OCI-LY1 (cell line): ENCODE results near the gene CREB5.
"Not testable (repeated sequence)": the region's sequence is repeated elsewhere in the genome, so short reads cannot be mapped to it uniquely, and the experiment has no call there.

Source experiments
- H2AFZ ChIP-seq: fragments of 200-600 bp; sonication (generic), shearing (Covaris generic); 2 replicates; pipeline ENCODE4 v1.6.0; 2014; ENCODE audit warnings: antibody characterized with exemption, mild to moderate bottlenecking, low read length
- H3F3A ChIP-seq: fragments of 200-600 bp; sonication (generic), shearing (Covaris generic); 2 replicates; pipeline ENCODE4 v1.6.0; 2014; ENCODE audit warnings: mild to moderate bottlenecking, antibody characterized with exemption, low read length, moderate library complexity; ENCODE audit not compliant: insufficient read depth
- H3K27ac ChIP-seq: fragments of 200-600 bp; sonication (generic); 2 replicates; pipeline ENCODE4 v1.5.1; 2014; ENCODE audit warnings: low read length, mixed run types, mild to moderate bottlenecking, low read depth; ENCODE audit not compliant: poor library complexity, severe bottlenecking
- H3K27me3 ChIP-seq: fragments of 200-600 bp; sonication (generic); 2 replicates; pipeline ENCODE4 v1.6.0; 2014; ENCODE audit warnings: antibody characterized with exemption, mild to moderate bottlenecking, low read length, moderate library complexity; ENCODE audit not compliant: insufficient read depth
- H3K36me3 ChIP-seq: fragments of 200-600 bp; sonication (generic); 2 replicates; pipeline ENCODE4 v1.6.1; 2014; ENCODE audit warnings: mild to moderate bottlenecking, antibody characterized with exemption, low read length, moderate library complexity, mixed read lengths; ENCODE audit not compliant: insufficient read depth
- H3K4me1 ChIP-seq: fragments of 200-600 bp; sonication (generic); 2 replicates; pipeline ENCODE4 v1.5.1; 2014; ENCODE audit warnings: mild to moderate bottlenecking, low read length, moderate library complexity; ENCODE audit not compliant: insufficient read depth, severe bottlenecking
- H3K4me2 ChIP-seq: fragments of 200-600 bp; sonication (generic), shearing (Covaris generic); 2 replicates; pipeline ENCODE4 v1.6.1; 2014; ENCODE audit warnings: low read length
- H3K4me3 ChIP-seq: fragments of 200-600 bp; sonication (generic); 2 replicates; pipeline ENCODE4 v1.5.1; 2014; ENCODE audit warnings: low read length, low read depth, mild to moderate bottlenecking, mixed read lengths; ENCODE audit not compliant: poor library complexity, severe bottlenecking
- H3K79me2 ChIP-seq: fragments of 200-600 bp; shearing (Covaris generic); 2 replicates; pipeline ENCODE4 v1.6.1; 2016; ENCODE audit warnings: mixed run types, low read length, mixed read lengths; ENCODE audit not compliant: insufficient read depth
- H3K9ac ChIP-seq: fragments of 200-600 bp; sonication (generic), shearing (Covaris generic); 2 replicates; pipeline ENCODE4 v1.6.1; 2014; ENCODE audit warnings: mild to moderate bottlenecking, low read length, mixed read lengths
- H3K9me2 ChIP-seq: fragments of 200-600 bp; sonication (generic), shearing (Covaris generic); 2 replicates; pipeline ENCODE4 v1.6.1; 2014; ENCODE audit warnings: low read depth, mild to moderate bottlenecking, low read length, mixed read lengths
- H3K9me3 ChIP-seq: fragments of 200-600 bp; shearing (Covaris generic); 2 replicates; pipeline ENCODE4 v1.6.1; 2014; ENCODE audit warnings: low read length, mixed read lengths
- H4K20me1 ChIP-seq: fragments of 200-600 bp; sonication (generic), shearing (Covaris generic); 2 replicates; pipeline ENCODE4 v1.6.0; 2016; ENCODE audit warnings: mild to moderate bottlenecking, low read length; ENCODE audit not compliant: insufficient read depth
- CTCF ChIP-seq: fragments of 200-600 bp; sonication (generic), shearing (Covaris generic); IDR thresholded peaks from 2 replicates; pipeline ENCODE4 v1.5.1; 2017; ENCODE audit warnings: mild to moderate bottlenecking, antibody characterized with exemption, low read length, moderate library complexity, mixed read lengths
- EZH2 ChIP-seq: fragments of 200-600 bp; sonication (generic), shearing (Covaris generic); IDR thresholded peaks from 2 replicates; pipeline ENCODE4 v1.8.0; 2017; ENCODE audit warnings: borderline replicate concordance, mixed run types, mild to moderate bottlenecking, antibody characterized with exemption, low read length, moderate library complexity, mixed read lengths

The CREB5 gene

GRCh38 chr7:28823582-28823981, 411.3 kb downstream of the CREB5 start:
- Histone ChIP-seq H3K4me3 (no peak overlapping the region), H4K20me1 (no peaks in the 10 kb centered on the region), H3K27me3 (no peaks in the 10 kb centered on the region), H3K27ac (no peak overlapping the region), H3K36me3 (peaks cover 35% of the 10 kb centered on the region), H3K4me1 (no peaks in the 10 kb centered on the region), H3K4me2 (no peak overlapping the region), H3K9me3 (no peaks in the 10 kb centered on the region), H2AFZ (no peak overlapping the region), H3F3A (no peaks in the 10 kb centered on the region), H3K79me2 (no peaks in the 10 kb centered on the region), H3K9me2 (no peaks in the 10 kb centered on the region), H3K9ac (no peak overlapping the region)
- no peak for TF ChIP-seq EZH2
- no peak for TF ChIP-seq CTCF

- H3K9me3 ChIP-seq, H3K9me2 ChIP-seq, H3K9ac ChIP-seq, H3K27me3 ChIP-seq, H2AFZ ChIP-seq, H3K4me1 ChIP-seq, H3K27ac ChIP-seq, H3F3A ChIP-seq, H3K4me2 ChIP-seq, H4K20me1 ChIP-seq, H3K79me2 ChIP-seq, H3K4me3 ChIP-seq: not testable (repeated sequence)
- peaks cover 17% of the 10 kb centered on the region for H3K36me3 ChIP-seq
These were observed 413.6 kb downstream of the CREB5 start for GRCh38 chr7:28825817-28826448.

GRCh38 chr7:28830846-28831245, 418.5 kb downstream of the CREB5 start:
- Histone ChIP-seq H4K20me1 (no peaks in the 10 kb centered on the region), H2AFZ (no peak overlapping the region), H3K27me3 (no peaks in the 10 kb centered on the region), H3K9me3 (no peaks in the 10 kb centered on the region), H3K9me2 (no peaks in the 10 kb centered on the region), H3K9ac (no peak overlapping the region), H3K36me3 (no peaks in the 10 kb centered on the region), H3K79me2 (no peaks in the 10 kb centered on the region), H3K4me1 (no peaks in the 10 kb centered on the region), H3K27ac (no peak overlapping the region), H3K4me3 (no peak overlapping the region), H3K4me2 (no peak overlapping the region), H3F3A (no peaks in the 10 kb centered on the region)
- TF ChIP-seq EZH2 (no peak), CTCF (no peak)

DNA sequence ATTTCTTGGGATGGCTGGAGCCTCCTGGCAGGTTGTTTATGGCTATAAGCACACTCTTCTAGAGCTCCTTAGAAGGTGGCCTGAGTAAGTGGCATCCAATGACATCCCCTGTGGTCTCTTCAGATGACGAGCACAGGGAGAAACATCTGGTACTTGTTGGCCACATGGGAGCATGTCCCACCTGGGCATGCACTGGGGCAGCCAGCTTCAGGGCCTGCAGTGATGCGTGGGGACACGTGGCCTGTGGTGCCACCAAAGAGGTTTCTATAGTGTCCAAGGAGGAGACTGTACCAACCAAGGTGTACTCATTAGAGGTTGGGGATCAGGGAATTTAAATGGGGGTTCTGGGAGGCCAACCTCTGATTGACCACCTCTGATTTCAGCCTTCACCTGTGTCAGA, 420.4 kb downstream of the CREB5 start:
- Histone ChIP-seq H2AFZ (no peak overlapping the region), H3K4me1 (no peaks in the 10 kb centered on the region), H3K79me2 (no peaks in the 10 kb centered on the region), H3F3A (no peaks in the 10 kb centered on the region), H3K4me2 (no peak overlapping the region), H3K27ac (no peak overlapping the region), H3K9ac (no peak overlapping the region), H3K27me3 (no peaks in the 10 kb centered on the region), H3K9me3 (0 out of 2 replicates have a peak, but pooled peaks cover 2% of the 10 kb centered on the region), H4K20me1 (no peaks in the 10 kb centered on the region), H3K4me3 (no peak overlapping the region), H3K9me2 (no peaks in the 10 kb centered on the region), H3K36me3 (no peaks in the 10 kb centered on the region)
- no peak for TF ChIP-seq CTCF
